ENCODE results near the gene SIGLEC7. TPM values are rescaled to one million over a fixed set of nuclear protein-coding genes. Genes with fewer than 3 reads are reported as not detected.

The SIGLEC7 gene
- total RNA-seq, 1 donor from 2014 or later = 0.49 TPM

DNA sequence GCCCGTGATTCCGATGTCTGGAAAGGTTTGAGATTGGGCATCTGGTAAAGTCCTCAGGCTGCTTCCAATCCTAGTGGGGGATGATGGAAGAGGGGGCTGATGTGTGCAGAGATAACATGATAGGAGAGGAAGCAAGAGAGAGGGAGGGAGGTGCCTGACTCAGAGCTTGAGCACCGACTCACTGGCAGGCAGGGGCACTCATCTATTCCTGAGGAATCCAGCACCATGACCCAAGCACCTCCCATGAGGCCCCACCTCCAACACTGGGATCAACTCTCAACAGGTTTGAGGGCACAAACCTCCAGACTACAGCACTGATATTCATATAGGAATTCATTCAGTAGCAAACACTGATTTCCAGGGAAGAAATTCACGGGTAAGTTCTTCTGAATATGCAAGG lies 23.0 kb upstream of the SIGLEC7 start:
- DNase-seq = no peak

DNA sequence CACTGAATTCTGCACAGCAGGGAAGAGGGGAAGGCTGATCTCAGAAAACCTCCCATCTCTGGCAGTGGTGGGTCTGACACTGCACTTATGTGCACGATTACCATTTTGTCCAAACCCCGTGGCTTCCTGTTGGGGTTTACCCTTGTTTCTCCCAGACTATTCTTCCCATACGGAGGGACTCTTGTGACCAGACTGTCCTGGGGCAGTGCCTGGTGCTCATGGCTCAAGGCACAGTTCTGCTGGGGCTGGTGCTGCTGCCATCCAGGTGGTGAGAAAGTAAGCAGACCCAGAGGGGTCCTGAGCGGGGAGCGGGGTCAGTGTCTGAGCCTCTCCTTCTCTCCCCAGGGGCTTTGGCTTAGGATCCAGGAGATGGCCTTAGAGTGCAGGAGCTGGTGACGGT lies 22.5 kb upstream of the SIGLEC7 start:
- no peak for DNase-seq

DNA sequence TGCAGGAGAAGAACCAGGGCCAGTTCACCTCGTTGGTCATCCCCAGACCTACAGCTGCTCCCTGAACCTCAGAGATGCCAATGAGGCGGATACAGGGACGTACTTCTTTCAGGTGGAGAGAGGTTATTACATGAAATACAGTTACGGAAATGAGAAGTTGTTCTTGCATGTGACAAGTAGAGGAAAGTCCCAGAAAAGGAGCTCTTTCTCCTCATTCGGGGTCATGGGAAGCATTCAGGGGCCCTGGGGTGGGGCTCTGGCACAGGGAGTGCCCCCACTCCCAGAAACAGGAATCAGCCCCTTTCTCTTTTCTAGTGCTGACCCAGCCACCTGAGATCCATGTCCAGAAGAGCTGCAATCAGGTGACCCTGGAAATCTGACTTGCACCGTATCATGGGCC lies 21.9 kb upstream of the SIGLEC7 start:
- DNase-seq = no peak

DNA sequence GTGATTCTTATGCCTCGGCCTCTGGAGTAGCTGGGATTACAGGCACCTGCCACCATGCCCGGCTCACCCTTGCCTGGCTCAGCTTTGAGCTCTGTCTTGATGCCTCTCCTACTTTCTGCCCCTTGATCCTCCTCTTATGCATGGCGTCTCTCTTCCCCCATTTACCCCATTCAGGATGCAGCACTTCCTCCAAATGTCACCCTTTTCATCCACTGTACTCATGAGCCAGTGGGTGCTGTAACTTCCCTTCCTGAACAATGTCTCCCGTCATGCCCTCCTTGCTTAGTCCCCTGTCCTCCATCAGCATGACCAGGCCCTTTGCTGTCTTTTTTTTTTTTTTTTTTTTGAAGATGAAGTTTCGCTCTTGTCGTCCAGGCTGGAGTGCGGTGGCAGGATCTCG lies 20.8 kb upstream of the SIGLEC7 start:
- no peak for DNase-seq

DNA sequence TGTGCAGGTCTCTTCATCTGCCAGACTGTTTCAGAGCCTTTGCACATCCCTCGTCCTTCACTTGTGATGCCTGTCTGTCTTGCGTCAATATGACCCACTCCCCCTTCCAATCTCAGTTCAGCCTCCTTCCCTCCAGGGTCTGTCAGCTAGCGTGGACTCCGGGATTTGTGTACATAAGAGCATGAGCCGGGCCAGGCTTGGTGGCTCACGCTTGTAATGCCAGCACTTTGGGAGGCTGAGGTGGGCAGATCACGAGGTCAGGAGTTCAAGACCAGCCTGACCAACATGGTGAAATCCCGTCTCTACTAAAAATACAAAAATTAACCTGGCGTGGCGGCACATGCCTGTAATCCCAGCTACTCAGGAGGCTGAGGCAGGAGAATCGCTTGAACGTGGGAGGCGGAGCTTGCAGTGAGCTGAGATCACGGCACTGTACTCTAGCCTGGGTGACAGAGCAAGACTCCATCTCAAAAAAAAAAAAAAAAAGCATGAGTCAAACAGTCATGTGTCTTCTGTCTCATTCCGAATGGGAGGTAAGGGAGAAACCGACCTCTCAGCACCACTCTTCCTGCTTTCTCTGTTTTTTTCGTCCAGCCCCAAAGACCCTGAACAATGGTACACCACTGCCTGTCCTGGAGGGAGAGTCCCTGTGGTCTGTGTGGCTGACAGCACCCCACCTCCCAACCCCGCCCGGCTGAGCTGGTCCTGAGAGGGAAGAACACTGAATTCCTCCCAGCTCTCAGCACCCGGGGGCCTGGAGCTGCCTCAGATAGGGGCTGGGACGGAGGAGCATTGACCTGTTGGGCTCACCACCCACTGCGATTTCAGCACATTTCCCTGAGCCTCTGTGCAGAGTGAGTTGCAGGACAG lies 19.8 kb upstream of the SIGLEC7 start:
- no peak for DNase-seq

DNA sequence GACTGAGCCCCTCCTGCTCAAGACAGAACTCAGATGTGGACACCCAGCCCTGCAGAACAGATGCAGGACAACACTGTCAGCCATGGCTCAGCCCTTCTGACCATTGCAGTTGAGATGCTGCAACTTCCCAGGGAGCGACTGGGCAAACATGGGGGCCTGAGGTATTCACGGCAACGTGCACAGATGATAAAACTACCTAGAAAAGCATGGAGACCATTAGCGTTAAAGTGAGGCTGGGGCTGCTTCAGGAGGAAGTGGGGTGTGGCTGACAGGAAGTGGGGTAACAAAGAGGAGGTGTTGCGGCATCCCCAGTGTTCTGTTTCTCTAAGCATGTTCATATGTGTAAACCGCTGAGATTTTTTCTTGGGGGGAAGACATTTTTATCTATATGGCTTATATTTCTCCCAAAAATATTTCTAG lies 18.7 kb upstream of the SIGLEC7 start:
- no peak for DNase-seq

DNA sequence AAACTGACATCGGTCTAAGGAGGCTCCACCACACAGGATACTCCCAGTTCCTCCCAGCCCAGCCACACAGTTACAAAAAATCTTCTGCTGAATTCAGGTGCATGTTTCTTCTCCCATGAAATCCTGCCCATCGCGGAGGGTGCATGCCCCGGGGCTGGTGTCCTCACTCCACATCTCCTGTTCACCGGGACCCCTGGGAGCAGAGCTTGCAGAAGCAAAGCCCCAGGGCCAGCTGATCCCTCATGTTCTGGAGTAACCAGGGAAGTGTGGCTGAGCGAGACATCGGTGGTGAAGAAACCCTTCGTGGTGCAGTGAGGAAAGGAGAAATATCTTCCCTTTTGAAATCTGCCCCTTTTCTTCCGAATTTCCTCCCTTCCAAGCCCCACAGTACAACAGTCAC lies 18.3 kb upstream of the SIGLEC7 start:
- no peak for DNase-seq

DNA sequence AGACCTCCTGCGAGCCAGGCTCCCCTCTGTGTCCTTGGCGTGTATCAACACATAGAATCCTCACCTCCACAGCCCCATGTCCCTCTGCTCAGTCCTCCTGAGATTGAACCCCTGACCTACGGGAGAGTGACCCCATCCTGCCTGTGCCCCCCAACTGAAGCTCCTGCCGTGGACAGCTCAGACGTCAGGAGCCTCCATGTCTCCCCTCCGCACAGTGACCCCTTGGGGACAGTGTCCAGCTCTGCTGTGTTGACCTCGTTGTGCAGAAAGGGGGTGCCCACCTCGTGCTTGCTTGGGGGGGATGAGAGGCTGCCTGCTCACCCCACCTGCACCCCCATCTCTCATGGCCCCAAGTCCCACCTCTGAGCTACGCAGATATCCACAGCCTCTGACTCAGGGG lies 17.9 kb upstream of the SIGLEC7 start:
- DNase-seq = no peak

DNA sequence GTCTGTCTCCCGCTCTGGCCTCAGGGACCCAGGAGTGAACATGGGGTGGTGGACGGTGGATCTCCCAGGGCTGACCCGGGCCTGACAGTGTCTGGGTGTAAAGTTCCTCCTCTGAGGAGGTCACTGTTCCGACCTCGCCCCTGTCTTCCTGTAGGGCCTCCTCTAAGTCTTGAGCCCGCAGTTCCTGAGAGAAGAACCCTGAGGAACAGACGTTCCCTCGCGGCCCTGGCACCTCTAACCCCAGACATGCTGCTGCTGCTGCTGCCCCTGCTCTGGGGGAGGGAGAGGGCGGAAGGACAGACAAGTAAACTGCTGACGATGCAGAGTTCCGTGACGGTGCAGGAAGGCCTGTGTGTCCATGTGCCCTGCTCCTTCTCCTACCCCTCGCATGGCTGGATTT lies 17.4 kb upstream of the SIGLEC7 start, which contains the start of gene SIGLEC9:
Gene SIGLEC9 (plus strand): TSS at position 178 of the 400 bp plus-strand sequence. CDS start 69 bp downstream, at position 247.
- no peak for DNase-seq

DNA sequence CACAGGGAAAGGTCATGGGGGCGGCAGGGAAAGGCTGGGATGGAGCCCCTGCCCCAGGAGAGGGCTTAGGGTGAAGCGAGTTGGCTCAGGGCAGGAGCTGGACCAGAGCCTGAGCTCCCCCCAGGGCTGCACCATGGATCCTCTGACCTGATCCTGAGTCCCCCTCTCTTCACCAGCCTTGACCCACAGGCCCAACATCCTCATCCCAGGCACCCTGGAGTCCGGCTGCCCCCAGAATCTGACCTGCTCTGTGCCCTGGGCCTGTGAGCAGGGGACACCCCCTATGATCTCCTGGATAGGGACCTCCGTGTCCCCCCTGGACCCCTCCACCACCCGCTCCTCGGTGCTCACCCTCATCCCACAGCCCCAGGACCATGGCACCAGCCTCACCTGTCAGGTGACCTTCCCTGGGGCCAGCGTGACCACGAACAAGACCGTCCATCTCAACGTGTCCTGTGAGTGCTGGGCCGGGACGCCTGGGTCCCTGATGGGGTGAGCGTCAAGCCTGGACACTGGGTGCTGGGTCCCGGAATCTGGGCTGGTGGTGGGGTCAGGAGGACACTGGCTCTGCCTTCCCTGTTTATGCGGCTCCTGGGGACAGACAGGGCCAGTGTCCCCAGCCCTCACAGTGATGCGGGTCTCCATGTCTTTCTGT lies 16.6 kb upstream of the SIGLEC7 start:
- no peak for DNase-seq

DNA sequence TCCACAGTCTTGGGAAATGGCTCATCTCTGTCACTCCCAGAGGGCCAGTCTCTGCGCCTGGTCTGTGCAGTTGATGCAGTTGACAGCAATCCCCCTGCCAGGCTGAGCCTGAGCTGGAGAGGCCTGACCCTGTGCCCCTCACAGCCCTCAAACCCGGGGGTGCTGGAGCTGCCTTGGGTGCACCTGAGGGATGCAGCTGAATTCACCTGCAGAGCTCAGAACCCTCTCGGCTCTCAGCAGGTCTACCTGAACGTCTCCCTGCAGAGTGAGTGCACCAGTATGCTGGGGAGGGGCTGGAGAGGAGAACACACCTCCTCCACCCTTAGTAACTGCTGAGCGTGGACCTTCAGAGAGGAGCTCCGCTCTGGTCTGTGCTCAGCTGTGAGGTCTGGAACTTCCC lies 15.1 kb upstream of the SIGLEC7 start:
- DNase-seq = no peak

DNA sequence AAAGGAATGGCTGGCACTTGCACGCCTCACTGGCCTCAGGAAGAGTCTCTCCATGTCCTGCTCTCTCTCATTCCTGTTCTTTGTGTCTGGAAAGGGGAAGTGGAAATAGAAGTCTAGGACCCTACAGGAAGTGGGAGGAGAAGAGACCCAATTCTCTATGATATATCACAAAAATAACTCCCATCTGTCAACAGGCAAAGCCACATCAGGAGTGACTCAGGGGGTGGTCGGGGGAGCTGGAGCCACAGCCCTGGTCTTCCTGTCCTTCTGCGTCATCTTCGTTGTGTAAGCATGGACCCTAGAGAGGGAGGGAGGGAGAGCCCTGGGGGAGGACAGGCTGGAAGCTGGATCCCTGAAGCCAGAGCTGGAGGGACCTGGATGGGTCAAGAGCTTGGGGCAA lies 14.3 kb upstream of the SIGLEC7 start:
- DNase-seq = no peak

DNA sequence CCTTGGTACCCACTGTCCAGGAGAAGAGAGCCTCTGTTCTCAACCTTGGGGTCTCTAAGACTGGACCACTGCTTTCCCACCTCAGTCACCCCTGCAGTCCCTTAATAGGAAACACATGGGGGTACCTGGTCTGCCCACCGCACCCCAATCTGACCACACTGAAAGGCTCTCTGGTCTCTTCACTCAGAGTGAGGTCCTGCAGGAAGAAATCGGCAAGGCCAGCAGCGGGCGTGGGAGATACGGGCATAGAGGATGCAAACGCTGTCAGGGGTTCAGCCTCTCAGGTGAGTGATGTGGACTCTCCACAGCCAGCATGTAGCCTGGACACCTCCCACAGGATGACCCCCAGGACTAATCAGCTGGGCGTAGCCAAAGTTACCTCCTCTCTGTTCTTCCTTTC lies 13.9 kb upstream of the SIGLEC7 start:
- DNase-seq = no peak

DNA sequence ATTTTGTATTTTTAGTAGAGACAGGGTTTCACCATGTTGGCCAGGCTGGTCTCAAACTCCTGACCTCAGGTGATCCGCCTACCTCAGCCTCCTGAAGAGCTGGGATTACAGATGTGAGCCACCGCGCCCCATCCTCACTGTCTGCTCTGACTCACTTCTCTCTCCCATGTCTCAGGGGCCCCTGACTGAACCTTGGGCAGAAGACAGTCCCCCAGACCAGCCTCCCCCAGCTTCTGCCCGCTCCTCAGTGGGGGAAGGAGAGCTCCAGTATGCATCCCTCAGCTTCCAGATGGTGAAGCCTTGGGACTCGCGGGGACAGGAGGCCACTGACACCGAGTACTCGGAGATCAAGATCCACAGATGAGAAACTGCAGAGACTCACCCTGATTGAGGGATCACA lies 12.4 kb upstream of the SIGLEC7 start:
- DNase-seq = no peak

DNA sequence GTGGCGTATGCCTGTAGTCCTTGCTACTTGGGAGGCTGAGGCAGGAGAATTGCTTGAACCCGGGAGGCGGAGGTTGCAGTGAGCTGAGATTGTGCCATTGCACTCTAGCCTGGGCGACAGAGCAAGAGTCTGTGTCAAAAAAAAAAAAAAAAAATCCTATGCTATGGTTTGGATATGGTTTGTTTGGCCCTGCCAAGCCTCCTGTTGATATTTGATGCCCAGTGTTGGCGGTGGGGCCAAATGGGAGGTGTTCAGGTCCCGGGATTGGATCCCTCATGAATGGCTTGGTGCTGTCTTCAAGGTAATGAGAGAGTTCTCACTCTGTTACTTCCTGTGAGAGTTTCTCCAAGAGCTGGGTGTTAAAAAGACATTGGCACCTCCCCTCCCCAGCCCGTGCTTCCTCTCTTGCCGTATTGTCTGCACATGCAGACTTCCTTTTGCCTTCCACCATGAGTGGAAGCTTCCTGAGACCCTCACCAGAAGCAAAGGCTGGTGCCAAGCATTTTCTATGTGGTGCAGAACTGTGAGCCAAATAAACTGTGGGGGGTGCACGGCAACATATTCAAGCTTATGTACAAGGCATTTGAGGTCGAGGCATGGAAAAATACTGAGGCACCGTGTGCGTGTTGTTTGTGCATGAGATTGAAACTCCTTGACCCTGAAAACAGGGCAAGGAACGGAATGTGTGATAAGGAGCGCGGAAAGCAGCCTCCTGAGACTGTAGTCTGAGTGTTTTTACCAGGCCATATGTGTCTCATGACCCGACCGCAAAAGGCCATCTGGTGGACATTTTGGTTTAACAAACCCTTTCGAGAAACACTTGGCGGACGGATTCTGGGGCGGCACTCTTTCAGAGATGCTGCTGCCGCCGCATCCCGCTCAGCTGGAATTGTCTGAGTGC lies 10.1 kb upstream of the SIGLEC7 start:
- no peak for DNase-seq

DNA sequence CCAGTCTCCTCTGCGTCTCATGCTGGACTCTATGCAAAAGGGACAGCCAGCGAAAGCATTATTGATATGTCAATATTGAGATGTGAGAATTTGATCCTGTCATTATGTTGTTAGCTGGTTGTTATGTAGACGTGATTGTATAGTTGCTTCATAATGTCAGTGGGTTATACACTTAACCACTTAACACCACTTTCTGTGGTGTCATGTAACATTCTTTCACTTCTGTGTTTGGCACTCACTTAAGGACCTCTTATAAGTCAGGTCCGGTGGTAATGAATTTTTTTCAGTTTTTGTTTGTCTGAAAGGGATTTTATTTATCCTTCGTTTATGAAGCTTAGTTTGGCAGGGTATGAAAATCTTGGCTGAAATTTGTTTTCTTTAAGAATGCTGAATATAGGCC lies 7.1 kb upstream of the SIGLEC7 start:
- no peak for DNase-seq

DNA sequence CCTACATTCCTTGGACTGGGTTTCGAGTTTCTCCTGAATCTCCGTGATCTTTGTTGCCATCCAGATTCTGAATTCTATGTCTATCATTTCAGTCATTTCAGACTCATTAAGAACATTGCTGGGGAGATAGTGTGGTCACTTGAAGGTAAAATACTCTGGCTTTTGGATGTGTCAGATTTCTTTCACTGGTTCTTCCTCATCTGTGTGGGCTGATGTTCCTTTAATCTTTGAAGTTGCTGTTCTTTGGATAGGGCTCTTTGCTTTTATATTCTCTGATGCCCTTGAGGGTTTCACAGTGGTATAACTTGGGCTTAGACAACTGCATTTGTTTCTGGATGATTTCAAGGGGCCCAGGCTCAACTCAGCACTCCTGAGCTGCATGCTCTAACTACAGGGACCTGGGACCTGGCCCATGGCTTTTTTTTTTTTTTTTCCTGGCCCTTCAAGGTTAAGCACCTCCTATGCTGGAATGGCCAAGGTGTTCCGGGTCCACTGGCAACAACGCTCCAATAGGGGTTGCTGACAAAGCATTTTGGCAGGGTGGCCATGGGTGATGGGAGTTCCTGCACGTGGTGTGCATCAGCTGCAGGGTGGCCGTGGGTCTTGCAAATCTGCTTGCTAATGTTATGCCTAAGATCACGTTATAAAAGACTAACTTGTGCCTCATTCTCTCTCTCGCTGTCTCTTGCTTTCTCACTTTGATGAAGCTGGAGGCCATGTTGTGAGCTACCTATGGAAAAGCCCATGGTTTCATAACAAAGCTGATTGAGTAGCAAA lies 5.9 kb upstream of the SIGLEC7 start:
- DNase-seq = no peak

DNA sequence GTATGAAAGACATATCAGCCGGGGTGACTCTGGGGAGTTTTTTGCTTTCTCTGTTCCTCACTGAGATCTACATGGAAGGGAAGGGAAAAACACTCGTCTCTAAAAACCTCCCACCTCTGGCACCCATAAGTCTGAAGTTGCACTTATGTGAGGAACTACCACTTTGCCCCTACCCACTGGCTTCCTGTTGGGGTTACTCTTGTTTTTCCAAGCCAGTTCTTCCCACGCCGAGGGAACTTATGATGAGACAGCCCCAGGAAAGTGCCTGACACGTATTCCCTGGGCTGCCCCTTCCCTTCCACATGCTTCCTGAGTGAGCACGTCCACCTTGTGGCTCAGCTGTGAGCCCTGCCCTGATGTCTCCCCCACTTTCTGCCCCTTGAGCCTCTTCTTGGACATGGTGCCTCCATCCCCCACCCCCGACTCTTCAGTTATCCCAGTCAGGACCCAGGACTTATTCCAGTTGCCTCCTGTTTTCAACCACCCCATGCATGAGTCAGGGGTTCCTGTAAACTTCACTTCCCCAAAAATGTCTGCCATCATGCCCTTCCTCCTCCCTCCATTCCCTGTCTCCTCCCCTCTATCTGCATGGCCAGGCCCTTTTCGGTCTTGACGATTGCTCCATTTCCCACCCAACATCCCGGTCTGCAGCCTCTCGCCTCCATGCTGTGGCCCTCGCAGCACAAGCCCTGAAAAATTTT lies 5.1 kb upstream of the SIGLEC7 start:
- no peak for DNase-seq

DNA sequence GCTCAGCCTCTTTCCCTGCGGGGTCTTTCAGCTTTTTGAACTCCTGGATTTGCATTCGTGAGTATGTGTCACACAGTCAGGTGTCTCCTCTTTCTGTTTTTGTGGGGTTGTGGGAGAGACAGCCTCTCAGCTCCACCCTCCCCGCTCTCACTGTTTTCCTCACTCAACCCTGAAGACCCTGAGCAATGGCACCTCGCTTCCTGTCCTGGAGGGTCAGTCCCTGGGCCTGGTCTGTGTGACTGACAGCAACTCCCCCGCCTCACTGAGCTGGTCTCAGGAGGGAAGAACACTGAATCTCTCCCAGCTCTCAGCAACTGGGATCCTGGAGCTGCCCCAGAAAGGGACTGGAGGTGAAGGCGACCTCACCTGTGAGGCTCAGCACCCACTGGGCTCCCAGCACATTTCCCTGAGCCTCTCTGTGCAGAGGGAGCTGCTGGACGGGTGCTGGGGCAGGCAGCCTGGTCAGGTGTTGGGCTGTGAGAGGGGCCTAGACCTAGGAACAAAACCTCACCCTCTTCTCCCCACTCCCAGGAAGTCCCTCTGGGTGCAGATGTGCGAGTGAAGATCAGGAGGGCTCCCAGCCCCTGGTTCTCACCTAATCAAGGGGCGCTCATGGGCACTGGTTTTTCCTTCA lies 4.2 kb upstream of the SIGLEC7 start:
- no peak for DNase-seq

DNA sequence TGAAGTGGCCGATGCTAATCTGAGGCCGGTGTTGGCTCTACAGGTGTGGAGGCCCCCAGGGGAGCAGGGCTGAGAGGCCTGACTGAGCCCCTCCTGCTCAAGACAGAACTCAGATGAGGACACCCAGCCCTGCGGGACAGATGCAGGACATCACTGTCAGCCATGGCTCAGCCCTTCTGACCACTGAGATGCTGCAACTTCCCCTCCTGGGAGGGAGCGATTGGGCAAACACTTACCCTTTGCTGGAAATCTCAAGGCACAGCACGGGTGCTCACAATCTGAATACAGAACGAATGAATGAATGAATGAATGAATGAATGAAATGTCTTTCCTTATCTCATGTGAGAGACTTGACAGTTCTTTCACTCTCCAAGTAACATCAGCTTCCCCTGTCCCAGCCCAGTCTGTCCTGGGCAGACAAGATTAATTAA lies 3.5 kb upstream of the SIGLEC7 start:
- no peak for DNase-seq

Data from skin of body (tissue), 2 donors.